ENCODE data around the gene SCAF1.

SCAF1 gene

GRCh38 chr19:49665351-49666119, 23.5 kb downstream of the SCAF1 start, which contains the start of the genes BCL2L12 and IRF3:
Gene BCL2L12, plus strand, starts transcription at chr19:49665933. Its CDS starts 760 bp downstream, at chr19:49666693.
Gene IRF3, minus strand, starts transcription at chr19:49665857. Its CDS starts 1,019 bp downstream, at chr19:49664838.
- DNase-seq = peak; percentile 88

GRCh38 chr19:49666120-49666444, 24.1 kb downstream of the SCAF1 start:
- DNase-seq = no peak

GRCh38 chr19:49667473-49667872, 25.5 kb downstream of the SCAF1 start:
- no peak for DNase-seq

- no peak for DNase-seq
These were observed 27.5 kb downstream of the SCAF1 start for GRCh38 chr19:49669516-49669915.

- peak; percentile 82 for DNase-seq
These were observed 30.3 kb downstream of the SCAF1 start for GRCh38 chr19:49672131-49672919.

- DNase-seq = peak; percentile 87
These were observed 34.3 kb downstream of the SCAF1 start for GRCh38 chr19:49676136-49676783.

- peak; percentile 100 for DNase-seq
These were observed 34.8 kb downstream of the SCAF1 start for GRCh38 chr19:49676784-49677230.

- DNase-seq = peak; percentile 28
These were observed 35.4 kb downstream of the SCAF1 start, which contains the start of gene PRMT1 for GRCh38 chr19:49677231-49677900. Gene PRMT1, plus strand, starts transcription at chr19:49677271. Its CDS starts 10 bp downstream, at chr19:49677281.

GRCh38 chr19:49677901-49678674, 36.1 kb downstream of the SCAF1 start:
- peak; percentile 59 for DNase-seq

GRCh38 chr19:49678985-49679770, 37.2 kb downstream of the SCAF1 start:
- no peak for DNase-seq

GRCh38 chr19:49679771-49680413, 37.9 kb downstream of the SCAF1 start:
- no peak for DNase-seq

- peak; percentile 90 for DNase-seq
These were observed 38.7 kb downstream of the SCAF1 start for GRCh38 chr19:49680421-49681351.

- no peak for DNase-seq
These were observed 39.8 kb downstream of the SCAF1 start for GRCh38 chr19:49681830-49682229.

GRCh38 chr19:49682274-49682673, 40.3 kb downstream of the SCAF1 start:
- DNase-seq = no peak

GRCh38 chr19:49683814-49684250, 41.8 kb downstream of the SCAF1 start:
- no peak for DNase-seq

GRCh38 chr19:49684251-49684982, 42.4 kb downstream of the SCAF1 start:
- no peak for DNase-seq

- DNase-seq = no peak
These were observed 43.1 kb downstream of the SCAF1 start for GRCh38 chr19:49684983-49685553.

GRCh38 chr19:49685845-49686332, 43.9 kb downstream of the SCAF1 start:
- no peak for DNase-seq

Data from NCI-H1105 treated with DMSO at 0.1 percent for 48 hours (cell line).